Measurements from ENCODE around the gene CTSH.

GRCh38 chr15:78990278-78990677, 45.4 kb upstream of the CTSH start:
- TF ChIP-seq POLR2A (IDR thresholded peaks at IDR 0.05) = no peak
- no peak for TF ChIP-seq CTCF (IDR thresholded peaks at IDR 0.05)
